Fibroblast of upper back skin (primary cell): ENCODE data around the gene LAMB3.

Experiments
- DNase-seq: peaks from one replicate; pipeline ENCODE4 v3.0.0-alpha.2; 2013

Gene LAMB3

GRCh38 chr1:209659909-209660308 lies 7.7 kb upstream of the LAMB3 start:
- no peak for DNase-seq

DNA sequence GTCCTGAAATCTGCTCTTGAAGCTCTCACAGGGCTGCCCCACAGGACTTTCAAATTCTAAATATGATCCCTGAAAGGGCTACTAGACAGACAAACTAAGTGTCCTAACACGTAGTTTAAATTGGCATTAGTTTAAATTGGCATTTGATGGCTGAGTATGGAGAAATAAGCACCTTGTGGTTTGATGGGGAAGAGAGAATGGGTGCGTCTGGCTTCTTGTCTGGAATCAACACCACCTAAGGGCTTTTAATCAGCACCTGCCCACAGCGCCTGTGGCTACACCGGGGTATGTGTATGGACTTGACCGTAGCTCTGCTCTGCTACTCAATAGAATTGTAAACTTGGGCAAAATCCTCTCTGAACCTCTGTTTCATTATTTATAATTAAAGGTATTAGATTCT lies 5.7 kb upstream of the LAMB3 start:
- no peak for DNase-seq

DNA sequence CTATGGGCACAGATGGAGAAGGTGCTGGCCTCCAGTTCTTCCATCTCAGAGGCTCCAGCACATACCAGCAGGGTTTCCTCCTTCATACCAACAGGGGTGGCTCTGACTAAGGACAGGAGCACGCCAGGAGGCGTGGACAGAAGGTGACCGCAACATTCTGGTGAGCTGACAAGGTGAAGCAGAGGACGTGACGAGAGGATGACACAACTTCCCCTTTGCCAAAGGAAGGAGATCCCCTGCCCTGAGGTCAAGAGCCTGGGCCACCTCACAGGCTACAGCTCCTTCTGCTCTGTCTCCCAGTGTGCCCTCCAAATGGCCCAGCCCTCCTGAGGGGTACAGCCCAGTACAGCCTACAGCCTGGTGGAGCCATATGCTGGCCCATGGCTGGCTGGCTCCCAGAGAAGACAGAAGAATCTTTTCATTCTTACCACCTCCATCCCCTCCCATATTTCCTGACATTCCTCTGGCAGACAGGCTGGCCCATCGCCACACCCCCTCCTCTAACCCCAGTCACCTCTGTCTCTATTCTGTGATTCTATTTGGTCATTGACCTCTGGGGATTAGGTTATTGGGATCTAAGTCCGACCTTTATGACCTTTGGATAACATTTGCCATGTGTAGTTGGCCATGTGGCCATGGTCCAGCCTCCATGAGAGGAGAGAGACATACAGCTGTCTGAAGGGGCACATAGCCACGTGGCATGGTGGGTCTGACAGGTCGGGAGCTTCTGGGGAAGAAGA lies 5.1 kb upstream of the LAMB3 start:
- no peak for DNase-seq

GRCh38 chr1:209655411-209656231 lies 3.4 kb upstream of the LAMB3 start:
- DNase-seq, result no peak

DNA sequence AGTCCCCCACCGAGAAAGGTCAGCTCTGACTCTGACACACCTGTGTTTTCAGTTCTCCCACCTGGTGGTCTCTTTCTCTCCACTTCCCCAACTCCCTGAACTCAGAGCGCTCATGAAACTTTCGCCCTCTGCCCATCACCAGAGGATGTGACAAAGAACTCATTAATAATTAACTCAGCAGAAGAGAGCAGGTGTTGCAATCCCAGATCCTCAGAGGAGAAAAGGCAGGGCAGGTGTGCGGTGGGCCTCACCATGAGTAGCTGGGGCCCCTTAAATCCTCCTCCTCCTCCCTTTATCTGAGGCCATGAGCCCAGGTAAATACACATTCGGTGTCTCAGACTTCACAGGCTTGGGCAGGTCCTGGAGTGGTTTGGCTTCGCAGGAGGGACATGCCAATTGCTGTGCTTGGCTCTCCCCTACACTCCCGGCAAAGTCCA lies 1.7 kb upstream of the LAMB3 start:
- no peak for DNase-seq

GRCh38 chr1:209652873-209653401 lies 712 bp upstream of the LAMB3 start:
- peak; percentile 68 for DNase-seq

GRCh38 chr1:209651138-209651587 lies 1.1 kb downstream of the LAMB3 start:
- no peak for DNase-seq

GRCh38 chr1:209650454-209650853 lies 1.8 kb downstream of the LAMB3 start:
- no peak for DNase-seq

GRCh38 chr1:209648931-209649776 lies 3.1 kb downstream of the LAMB3 start:
- peak; percentile 88 for DNase-seq

DNA sequence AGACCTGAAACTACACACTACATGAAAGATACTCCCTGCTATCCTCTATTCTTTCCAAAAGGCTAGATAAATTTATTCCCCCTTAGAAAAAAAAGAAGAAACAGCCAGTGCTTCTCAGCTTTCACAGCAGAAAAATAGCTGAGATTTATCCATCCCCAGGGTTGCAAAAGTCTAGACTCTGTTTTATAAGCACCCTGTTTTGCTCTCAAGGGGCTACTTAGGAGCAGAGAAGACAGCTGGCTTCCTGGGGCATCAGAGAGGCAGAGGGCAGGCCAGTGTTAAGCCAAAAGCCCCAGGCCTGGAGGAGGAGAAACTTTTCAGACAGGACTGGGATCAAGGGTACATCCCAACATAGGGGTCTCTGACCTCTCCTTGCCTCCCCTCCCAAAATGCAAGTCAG lies 3.9 kb downstream of the LAMB3 start:
- no peak for DNase-seq

- DNase-seq, result no peak
These were observed 5.1 kb downstream of the LAMB3 start for GRCh38 chr1:209647156-209647555.

GRCh38 chr1:209646558-209646957 lies 5.7 kb downstream of the LAMB3 start:
- peak; percentile 77 for DNase-seq

DNA sequence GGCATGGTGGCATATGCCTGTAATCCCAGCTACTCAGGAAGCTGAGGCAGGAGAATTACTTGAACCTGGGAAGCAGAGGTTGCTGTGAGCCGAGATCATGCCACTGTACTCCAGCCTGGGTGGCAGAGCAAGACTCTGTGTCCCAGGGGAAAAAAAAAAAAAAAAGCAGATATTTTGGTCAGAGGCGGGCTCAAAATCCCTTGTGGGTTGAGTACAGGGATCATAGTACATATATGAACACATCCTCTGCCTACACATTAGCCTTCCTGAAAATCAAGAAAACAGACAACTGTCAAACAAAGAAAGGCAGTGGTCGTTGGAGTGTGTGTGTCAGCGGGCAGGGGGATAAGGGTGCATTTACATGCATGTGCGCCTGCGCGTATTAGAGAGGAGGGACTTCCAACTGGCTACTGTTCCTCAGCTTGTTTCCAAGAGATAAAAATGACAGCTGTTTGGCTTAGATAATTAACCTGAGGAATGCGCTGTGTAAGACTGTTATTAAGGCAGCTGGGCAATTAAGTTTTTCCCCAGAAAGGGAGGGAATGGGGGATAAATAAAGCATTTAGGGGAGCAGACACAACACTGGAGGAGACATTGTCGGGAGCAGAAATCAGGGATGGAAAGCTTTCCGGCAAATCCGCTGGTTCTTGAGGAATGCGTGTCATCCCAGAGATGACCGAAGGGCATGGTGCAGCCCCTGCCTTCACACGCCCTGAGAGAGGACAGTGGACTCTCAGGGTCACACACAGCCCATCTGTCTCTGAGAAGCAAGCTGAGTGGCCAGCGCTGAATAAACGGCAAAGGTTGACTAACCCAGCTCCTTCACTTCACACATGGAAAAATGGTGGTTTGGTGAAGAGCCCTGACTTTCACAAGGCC lies 6.4 kb downstream of the LAMB3 start:
- no peak for DNase-seq

DNA sequence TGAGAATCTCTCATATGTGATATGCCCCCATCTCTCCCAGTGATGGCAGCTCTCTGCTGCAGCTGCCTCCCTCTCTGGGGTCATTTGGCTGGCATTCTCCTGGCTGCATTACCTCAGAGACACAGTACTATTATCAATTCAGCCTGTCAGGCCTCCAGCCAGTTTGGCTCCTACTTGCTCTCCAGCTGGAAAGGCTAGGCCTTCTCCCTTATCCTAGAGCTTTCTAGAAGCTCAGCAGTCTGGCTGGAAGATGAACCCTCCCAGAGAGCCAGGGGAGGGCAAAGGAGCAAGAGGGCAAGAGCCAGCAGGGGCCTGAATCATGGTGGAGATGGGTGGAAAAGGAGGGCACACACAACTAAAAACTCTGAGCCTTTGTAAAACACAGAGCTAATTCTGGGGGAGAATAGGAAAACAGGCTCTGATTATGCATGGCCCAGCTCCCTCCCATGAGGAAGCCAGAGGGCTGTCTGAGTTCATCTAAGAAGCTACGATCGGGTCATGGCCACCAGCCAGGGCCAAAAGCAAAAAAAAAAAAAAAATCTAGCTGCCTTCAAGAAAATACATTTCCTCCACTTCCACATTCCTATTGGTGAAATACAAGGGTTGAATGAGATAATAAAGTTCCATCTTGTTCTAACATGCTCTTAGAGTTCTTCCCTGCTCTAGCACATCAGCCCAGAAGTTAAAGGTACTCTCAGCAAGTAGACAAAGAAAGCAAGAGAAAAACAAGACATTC lies 8.8 kb downstream of the LAMB3 start:
- peak; percentile 42 for DNase-seq

- DNase-seq, result no peak
These were observed 9.4 kb downstream of the LAMB3 start for GRCh38 chr1:209642816-209643215.

DNA sequence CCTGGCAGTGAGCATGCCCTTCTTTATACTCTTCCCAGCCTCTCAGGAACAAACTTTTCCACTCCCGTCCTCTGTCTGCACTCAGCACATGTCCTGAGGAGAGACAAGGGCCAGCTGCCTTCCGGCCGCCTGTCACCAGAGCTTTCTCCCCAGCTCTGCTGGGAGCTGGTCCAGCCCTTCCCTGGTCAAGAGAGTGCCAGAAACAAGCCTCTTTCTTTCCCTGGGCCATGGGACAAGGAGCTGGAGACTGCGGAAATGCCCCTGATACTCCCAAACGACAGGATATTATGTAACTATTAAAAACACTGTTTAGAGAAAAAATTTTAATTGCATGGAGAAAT lies 10.4 kb downstream of the LAMB3 start:
- no peak for DNase-seq

GRCh38 chr1:209635850-209636249 lies 16.4 kb downstream of the LAMB3 start:
- DNase-seq, result no peak

DNA sequence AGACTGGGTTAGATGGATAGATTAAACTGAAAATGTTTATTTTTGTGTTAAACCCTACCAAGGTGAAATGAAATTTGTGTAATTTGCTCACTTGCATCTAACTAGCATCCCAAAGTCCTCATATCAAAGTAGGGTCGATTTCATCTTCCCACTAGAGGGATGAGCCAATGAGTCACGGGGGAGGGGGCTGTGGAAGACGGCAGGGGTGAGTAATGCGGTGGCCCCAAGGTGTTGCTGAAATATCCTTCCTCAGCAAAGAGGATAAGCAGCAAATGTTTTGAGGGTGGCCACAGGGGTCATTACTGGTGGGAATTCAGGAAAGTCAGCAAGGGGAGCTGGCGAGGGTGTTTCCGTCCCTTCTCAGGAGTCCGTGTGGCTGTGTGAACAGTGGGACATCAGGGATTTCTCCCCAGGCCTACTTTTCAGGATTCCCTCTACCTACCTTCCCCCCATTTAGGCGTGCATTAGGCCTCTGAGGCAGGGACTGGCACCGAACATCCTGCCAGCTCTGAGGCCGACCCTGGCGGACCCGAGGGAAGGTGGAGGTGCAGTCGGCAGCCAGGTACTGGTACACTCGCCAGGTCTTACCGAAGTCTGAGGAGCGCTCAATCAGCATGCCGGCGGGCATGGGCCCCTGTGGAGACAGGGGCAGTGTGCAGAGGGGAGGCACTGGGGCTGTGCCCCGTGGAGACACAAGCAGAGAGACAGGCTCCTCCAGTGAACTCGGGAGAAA lies 18.1 kb downstream of the LAMB3 start:
- DNase-seq, result peak; percentile 22

- DNase-seq, result peak; percentile 85
These were observed 18.8 kb downstream of the LAMB3 start for GRCh38 chr1:209633335-209633997.
